CD14-positive monocyte (primary cell): ENCODE data around the gene MTARC1. TPM values are rescaled to one million over a fixed set of nuclear protein-coding genes. Genes with fewer than 3 reads are reported as not detected.
A peak's percentile ranks its signal among the peaks of the same experiment; 100 is the strongest.

ENCODE experiments used
- DNase-seq, 3 donors: peaks; one replicate each; pipeline ENCODE4 v3.0.0-alpha.2; 2011 to 2022
- H2AFZ ChIP-seq: 2 replicates; pipeline ENCODE4 v1.6.0; 2012; ENCODE audit warnings: mild to moderate bottlenecking, low read depth, low read length, inconsistent platforms; ENCODE audit not compliant: insufficient read depth, poor library complexity, severe bottlenecking
- H3K27ac ChIP-seq, 2 donors: 1 replicate in 1 of 2; 2 replicates in 1 of 2; pipeline ENCODE4 v1.5.1; 2012 to 2013; ENCODE audit warnings: low read length in 2 of 2, control low read depth in 1 of 2, inconsistent platforms in 1 of 2, low read depth in 1 of 2, mild to moderate bottlenecking in 1 of 2
- H3K27me3 ChIP-seq, 2 donors: one replicate each; pipeline versions ENCODE4 v1.6.0 to v1.6.1; 2011 to 2013; ENCODE audit warnings: low read length in 2 of 2; ENCODE audit not compliant: control insufficient read depth in 2 of 2, insufficient read depth in 2 of 2
- H3K36me3 ChIP-seq, 2 donors: replicated peaks in 1 of 2; 1 replicate in 1 of 2; 2 replicates in 1 of 2; pipeline versions ENCODE4 v1.5.1 to v1.6.1; 2012 to 2013; ENCODE audit warnings: low read length in 2 of 2, control low read depth in 1 of 2, inconsistent platforms in 1 of 2, mild to moderate bottlenecking in 1 of 2; ENCODE audit not compliant: insufficient read depth in 2 of 2, control insufficient read depth in 1 of 2
- H3K4me1 ChIP-seq, 2 donors: 1 replicate in 1 of 2; 2 replicates in 1 of 2; pipeline versions ENCODE4 v1.5.1 to v1.6.1; 2012 to 2013; ENCODE audit warnings: low read length in 2 of 2, control low read depth in 1 of 2, inconsistent platforms in 1 of 2, mild to moderate bottlenecking in 1 of 2, moderate library complexity in 1 of 2; ENCODE audit not compliant: insufficient read depth in 2 of 2, control insufficient read depth in 1 of 2
- H3K4me2 ChIP-seq: replicated peaks from 2 replicates; pipeline ENCODE3; 2012; ENCODE audit warnings: low read length, moderate library complexity, mild to moderate bottlenecking; ENCODE audit not compliant: poor library complexity, severe bottlenecking; ENCODE audit errors: extremely low read depth
- H3K4me3 ChIP-seq, 3 experiments: fragments of 200-600 bp in 1 of 3; sonication (generic) in 1 of 3; replicated peaks in 1 of 3; 1 replicate in 2 of 3; 2 replicates in 1 of 3; pipeline ENCODE4 v1.5.1; 2011 to 2013; ENCODE audit warnings: low read length in 3 of 3, mild to moderate bottlenecking in 3 of 3, control low read depth in 2 of 3, low read depth in 2 of 3, inconsistent platforms in 1 of 3, moderate library complexity in 1 of 3
- H3K79me2 ChIP-seq: 2 replicates; pipeline ENCODE4 v1.6.0; 2012; ENCODE audit warnings: mild to moderate bottlenecking, control low read depth, inconsistent platforms, low read length, moderate library complexity; ENCODE audit not compliant: insufficient read depth
- H3K9ac ChIP-seq: 2 replicates; pipeline ENCODE4 v1.6.0; 2017; ENCODE audit warnings: low read length, mild to moderate bottlenecking; ENCODE audit not compliant: insufficient read depth, poor library complexity, severe bottlenecking
- H3K9me3 ChIP-seq, 2 donors: replicated peaks in 1 of 2; 1 replicate in 1 of 2; 2 replicates in 1 of 2; pipeline versions ENCODE4 v1.5.1 to v1.6.1; 2012 to 2013; ENCODE audit warnings: low read length in 2 of 2, control low read depth in 1 of 2; ENCODE audit not compliant: control insufficient read depth in 1 of 2, insufficient read depth in 1 of 2
- H4K20me1 ChIP-seq: 2 replicates; pipeline ENCODE4 v1.6.0; 2012; ENCODE audit warnings: mild to moderate bottlenecking, low read length, control low read depth, moderate library complexity; ENCODE audit not compliant: insufficient read depth
- H3K27ac Mint-ChIP-seq, 7 donors: one replicate each; pipeline ENCODE4 v1.8.0; 2020; ENCODE audit warnings: mild to moderate bottlenecking in 7 of 7, mixed read lengths in 7 of 7, moderate library complexity in 6 of 7, inconsistent platforms in 2 of 7
- H3K27me3 Mint-ChIP-seq, 3 donors: one replicate each; pipeline ENCODE4 v1.8.0; 2021 to 2022; ENCODE audit warnings: low read depth in 3 of 3, mild to moderate bottlenecking in 3 of 3, mixed read lengths in 3 of 3, moderate library complexity in 3 of 3, inconsistent platforms in 1 of 3
- H3K36me3 Mint-ChIP-seq, 2 donors: one replicate each; pipeline ENCODE4 v1.8.0; 2020; ENCODE audit warnings: mixed read lengths in 2 of 2, inconsistent platforms in 1 of 2, mild to moderate bottlenecking in 1 of 2
- H3K4me1 Mint-ChIP-seq: one replicate; pipeline ENCODE4 v1.8.0; 2020; ENCODE audit warnings: mild to moderate bottlenecking, mixed read lengths
- H3K4me3 Mint-ChIP-seq, 2 donors: one replicate each; pipeline ENCODE4 v1.8.0; 2020; ENCODE audit warnings: mild to moderate bottlenecking in 2 of 2, mixed read lengths in 2 of 2, moderate library complexity in 1 of 2
- H3K9me3 Mint-ChIP-seq, 7 donors: one replicate each; pipeline ENCODE4 v1.8.0; 2020 to 2022; ENCODE audit warnings: mixed read lengths in 7 of 7, mild to moderate bottlenecking in 6 of 7, moderate library complexity in 6 of 7, inconsistent platforms in 2 of 7
- WGBS: methylation state at CpG from one replicate; pipeline ENCODE4 v1.1.5; 2013; ENCODE audit warnings: missing lambda C conversion rate; ENCODE audit not compliant: insufficient coverage; 5-methylcytosine and 5-hydroxymethylcytosine counted together
- intact Hi-C, 2 donors: fragments of 100-400 bp; cut with micrococcal nuclease; formaldehyde crosslinking; loops; one replicate each; pipeline versions ENCODE4 v1.15.0 to v1.15.1; 2023
- polyA plus RNA-seq, 3 donors: library from polyadenylated mRNA; depleted of rRNA in 1 of 3; unstranded in 2 of 3; stranded (reverse) in 1 of 3; fragments of 300-500 nt in 2 of 3; fragments of >200 nt in 1 of 3; fragmentation: Illumina TruSeq in 2 of 3; gene quantifications; 1 replicate in 2 of 3; 2 replicates in 1 of 3; pipeline ENCODE4 v1.2.3, GENCODE V29; 2012 to 2021
- TF ChIP-seq, protein P1 (sequence below): fragments of 200-600 bp; IDR thresholded peaks from one replicate; pipeline ENCODE4 v1.8.0; 2022; ENCODE audit warnings: antibody characterized with exemption, mild to moderate bottlenecking

Gene MTARC1
- polyA plus RNA-seq, 3 donors: 25.2 to 80.6 (median 70.9) TPM

DNA sequence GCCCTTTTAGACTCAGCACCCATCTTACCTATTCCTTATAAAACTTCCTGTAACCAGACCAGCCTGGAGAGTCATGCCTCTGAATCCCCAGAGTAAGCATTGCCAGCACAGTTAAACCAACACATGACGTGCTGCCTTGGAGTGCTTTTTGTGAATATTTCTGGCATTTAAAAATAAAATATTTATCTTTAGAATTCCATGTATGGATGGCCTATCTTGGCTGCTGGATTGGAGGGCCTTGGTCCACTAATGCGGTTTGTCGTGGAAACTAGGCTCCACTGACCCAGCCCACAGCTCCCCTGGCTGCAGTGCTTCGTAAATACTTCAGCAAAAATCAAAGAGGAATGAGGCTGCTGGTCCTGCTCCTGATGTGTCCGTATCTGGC, 17.5 kb downstream of the MTARC1 start:
- 100% methylated on average over 4 of the region's 5 CpGs for WGBS
- peaks cover 3% of the 10 kb centered on the region for H3K79me2 ChIP-seq
- intact Hi-C loops: no loop called here
- Mint-ChIP-seq H3K27ac (peak overlapping the region in 1 of 7 donors; percentile 62), H3K4me3 (no peak overlapping the region), H3K4me1 (peaks cover 10% of the 10 kb centered on the region), H3K27me3 (no peaks in the 10 kb centered on the region), H3K36me3 (peaks cover 89 to 95% of the 10 kb centered on the region in 2 donors), H3K9me3 (peaks cover 0 to 2% (median 0%) of the 10 kb centered on the region in 7 donors)
- DNase-seq: no peak
- TF ChIP-seq, protein P1, sequence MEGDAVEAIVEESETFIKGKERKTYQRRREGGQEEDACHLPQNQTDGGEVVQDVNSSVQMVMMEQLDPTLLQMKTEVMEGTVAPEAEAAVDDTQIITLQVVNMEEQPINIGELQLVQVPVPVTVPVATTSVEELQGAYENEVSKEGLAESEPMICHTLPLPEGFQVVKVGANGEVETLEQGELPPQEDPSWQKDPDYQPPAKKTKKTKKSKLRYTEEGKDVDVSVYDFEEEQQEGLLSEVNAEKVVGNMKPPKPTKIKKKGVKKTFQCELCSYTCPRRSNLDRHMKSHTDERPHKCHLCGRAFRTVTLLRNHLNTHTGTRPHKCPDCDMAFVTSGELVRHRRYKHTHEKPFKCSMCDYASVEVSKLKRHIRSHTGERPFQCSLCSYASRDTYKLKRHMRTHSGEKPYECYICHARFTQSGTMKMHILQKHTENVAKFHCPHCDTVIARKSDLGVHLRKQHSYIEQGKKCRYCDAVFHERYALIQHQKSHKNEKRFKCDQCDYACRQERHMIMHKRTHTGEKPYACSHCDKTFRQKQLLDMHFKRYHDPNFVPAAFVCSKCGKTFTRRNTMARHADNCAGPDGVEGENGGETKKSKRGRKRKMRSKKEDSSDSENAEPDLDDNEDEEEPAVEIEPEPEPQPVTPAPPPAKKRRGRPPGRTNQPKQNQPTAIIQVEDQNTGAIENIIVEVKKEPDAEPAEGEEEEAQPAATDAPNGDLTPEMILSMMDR: no peak
- no peaks in the 10 kb centered on the region for H3K27me3 ChIP-seq
- no peaks in the 10 kb centered on the region for H3K9me3 ChIP-seq
- no peak overlapping the region for H3K4me2 ChIP-seq
- H3K4me1 ChIP-seq: no peaks in the 10 kb centered on the region
- H3K27ac ChIP-seq: no peak overlapping the region
- no peak overlapping the region for H2AFZ ChIP-seq
- H3K36me3 ChIP-seq: peaks cover 63 to 97% of the 10 kb centered on the region in 2 donors
- H4K20me1 ChIP-seq: peaks cover 27% of the 10 kb centered on the region
- H3K9ac ChIP-seq: no peak overlapping the region
- no peak overlapping the region for H3K4me3 ChIP-seq

DNA sequence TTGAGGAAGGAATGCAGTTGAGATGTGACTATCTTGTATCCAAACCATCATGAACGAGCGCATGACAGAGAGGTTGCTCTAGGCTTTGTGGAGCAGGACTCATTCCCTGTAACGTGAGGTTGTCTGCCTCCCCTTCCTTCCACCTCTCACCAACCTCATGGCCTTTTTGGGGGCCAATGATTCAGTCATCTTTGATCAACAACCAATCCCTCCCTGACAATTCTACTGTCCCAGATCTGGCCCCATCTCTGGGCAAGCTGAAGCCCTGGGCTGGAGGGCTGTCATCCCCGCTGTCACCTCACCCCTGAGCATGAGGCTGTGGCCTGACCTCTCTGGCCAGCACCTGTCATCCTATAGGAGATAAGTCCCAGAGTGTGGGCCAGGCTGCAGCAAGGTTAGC, 19.7 kb downstream of the MTARC1 start:
- peaks cover 0 to 2% (median 0%) of the 10 kb centered on the region in 7 donors for H3K9me3 Mint-ChIP-seq
- H3K4me3 Mint-ChIP-seq: no peak overlapping the region
- Histone ChIP-seq H3K4me3 (no peak overlapping the region), H3K27me3 (no peaks in the 10 kb centered on the region), H3K4me1 (no peaks in the 10 kb centered on the region), H3K9me3 (no peaks in the 10 kb centered on the region), H3K27ac (no peak overlapping the region), H3K36me3 (peaks cover 50 to 90% of the 10 kb centered on the region in 2 donors), H3K79me2 (peaks cover 3% of the 10 kb centered on the region), H4K20me1 (peaks cover 26% of the 10 kb centered on the region), H3K9ac (no peak overlapping the region), H2AFZ (no peak overlapping the region), H3K4me2 (no peak overlapping the region)
- peak overlapping the region in 4 of 7 donors; percentile 26 to 64 (median 38) for H3K27ac Mint-ChIP-seq
- intact Hi-C loops: loop anchor here in 1 of 2 donors (5.0 kb wide), 1 partner anchor 626 kb away; no protein-coding TSS in a partner anchor
- TF ChIP-seq, protein P1: no peak
- WGBS: 92% methylated on average over 4 of the region's 4 CpGs
- H3K27me3 Mint-ChIP-seq: no peaks in the 10 kb centered on the region
- H3K4me1 Mint-ChIP-seq: peaks cover 15% of the 10 kb centered on the region
- no peak for DNase-seq
- peaks cover 78 to 91% of the 10 kb centered on the region in 2 donors for H3K36me3 Mint-ChIP-seq
